HG03378 (cell line): ENCODE measurements around the gene PLAAT2.

Experiments used
- ATAC-seq: cut with Tn5 transposase; IDR thresholded peaks from one replicate; pipeline ENCODE4 v1.9.1; 2021; ENCODE audit warnings: mild to moderate bottlenecking, moderate library complexity; ENCODE audit not compliant: unreplicated experiment

PLAAT2 gene

DNA sequence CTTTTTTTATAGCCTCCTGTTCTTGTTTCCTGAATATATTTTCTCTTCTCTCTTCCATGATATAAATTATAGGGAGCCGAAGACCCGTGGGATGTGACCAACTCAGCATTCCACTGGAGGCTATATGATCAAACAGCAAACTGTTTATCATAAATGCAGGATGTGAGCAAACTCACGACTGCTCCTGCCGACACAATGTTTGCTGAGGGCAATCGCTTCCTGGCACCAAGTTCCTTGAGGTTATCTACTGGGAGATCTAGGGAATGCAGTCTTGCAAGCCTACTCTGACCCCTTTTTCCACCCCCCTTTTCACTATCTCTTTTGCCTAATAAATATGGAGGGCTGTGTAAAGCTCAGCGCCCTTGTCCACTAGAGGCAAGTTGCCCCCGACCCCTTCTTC is 40.0 kb downstream of the PLAAT2 start:
- no peak for ATAC-seq

- no peak for ATAC-seq
Measured at GRCh38 chr11:63521896-63522295, 41.3 kb downstream of the PLAAT2 start.

DNA sequence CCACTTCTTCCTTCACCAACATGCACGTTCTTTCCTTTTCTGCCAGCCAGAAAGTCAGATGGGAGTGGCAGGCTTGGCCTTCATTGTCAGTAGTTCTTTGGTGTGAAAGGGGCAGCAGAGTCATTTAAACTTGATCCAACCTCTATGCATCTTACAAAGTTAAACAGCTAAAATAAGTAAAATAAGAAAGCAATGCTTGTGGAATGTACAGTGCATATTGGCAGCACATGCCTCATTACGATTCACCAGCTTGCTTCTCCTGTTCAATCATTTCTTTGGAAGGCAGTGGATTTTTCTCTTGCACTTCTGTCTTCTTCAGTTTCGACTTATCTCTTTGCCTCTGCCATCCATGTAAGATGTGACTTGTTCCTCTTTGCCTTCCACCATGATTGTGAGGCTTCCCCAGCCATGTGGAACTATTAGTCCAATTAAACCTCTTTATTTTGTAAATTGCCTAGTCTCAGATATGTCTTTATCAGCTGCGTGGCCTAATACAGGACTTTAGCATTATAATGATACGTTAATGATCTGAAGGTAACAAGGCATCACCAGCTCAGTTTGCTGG is 42.5 kb downstream of the PLAAT2 start:
- no peak for ATAC-seq

DNA sequence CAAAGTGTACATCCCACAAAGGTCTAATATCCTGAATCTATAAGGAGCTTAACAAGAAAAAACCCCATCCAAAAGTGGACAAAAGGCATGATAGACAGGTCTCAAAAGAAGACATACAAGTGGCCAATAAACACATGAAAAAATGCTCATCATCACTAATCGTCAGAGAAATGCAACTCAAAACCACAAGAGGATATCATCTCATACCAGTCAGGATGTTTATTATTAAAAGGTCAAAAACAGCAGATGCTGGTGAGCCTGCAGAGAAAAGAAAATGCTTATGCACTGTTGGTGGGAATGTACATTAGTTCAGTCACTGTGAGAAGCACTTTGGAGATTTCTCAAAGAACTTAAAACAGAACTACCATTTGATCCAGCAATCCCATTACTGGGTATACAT is 44.6 kb downstream of the PLAAT2 start:
- ATAC-seq = no peak

GRCh38 chr11:63517156-63517555 is 46.0 kb downstream of the PLAAT2 start:
- ATAC-seq = no peak

DNA sequence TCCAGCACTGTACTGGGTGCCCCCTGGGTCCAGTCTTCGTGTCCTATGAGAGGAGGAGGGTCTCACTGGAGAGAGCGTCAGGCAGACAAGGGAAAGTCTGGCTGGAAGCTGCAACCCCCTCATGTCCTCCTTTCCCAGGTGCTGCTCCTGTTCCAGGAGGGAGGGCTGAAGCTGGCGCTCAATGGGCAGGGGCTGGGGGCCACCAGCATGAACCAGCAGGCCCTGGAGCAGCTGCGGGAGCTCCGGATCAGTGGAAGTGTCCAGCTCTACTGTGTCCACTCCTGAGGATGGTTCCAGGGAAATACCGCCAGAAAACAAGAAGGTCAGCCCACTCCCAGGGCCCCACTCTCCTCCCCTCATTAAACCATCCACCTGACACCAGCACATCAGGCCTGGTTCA is 47.1 kb downstream of the PLAAT2 start:
- ATAC-seq = no peak

DNA sequence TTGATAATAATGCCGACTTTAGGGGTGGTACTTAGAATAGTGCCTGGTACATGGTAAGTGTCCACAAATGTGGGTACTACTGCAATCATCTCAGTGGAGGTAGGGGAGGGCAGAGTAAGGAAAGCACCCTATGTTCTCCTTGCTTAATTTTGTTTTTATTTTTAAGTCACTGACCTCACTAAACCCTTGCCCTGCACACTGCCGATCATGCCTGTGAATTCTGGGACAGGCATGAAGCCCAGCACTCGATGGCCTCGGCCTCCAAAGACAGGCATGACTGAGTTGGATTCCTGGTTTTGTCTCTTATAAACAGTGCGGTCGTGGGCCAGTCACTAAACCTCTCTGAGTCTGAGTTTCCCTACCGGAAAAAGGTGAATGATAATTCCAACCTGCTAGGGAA is 50.4 kb downstream of the PLAAT2 start:
- no peak for ATAC-seq

DNA sequence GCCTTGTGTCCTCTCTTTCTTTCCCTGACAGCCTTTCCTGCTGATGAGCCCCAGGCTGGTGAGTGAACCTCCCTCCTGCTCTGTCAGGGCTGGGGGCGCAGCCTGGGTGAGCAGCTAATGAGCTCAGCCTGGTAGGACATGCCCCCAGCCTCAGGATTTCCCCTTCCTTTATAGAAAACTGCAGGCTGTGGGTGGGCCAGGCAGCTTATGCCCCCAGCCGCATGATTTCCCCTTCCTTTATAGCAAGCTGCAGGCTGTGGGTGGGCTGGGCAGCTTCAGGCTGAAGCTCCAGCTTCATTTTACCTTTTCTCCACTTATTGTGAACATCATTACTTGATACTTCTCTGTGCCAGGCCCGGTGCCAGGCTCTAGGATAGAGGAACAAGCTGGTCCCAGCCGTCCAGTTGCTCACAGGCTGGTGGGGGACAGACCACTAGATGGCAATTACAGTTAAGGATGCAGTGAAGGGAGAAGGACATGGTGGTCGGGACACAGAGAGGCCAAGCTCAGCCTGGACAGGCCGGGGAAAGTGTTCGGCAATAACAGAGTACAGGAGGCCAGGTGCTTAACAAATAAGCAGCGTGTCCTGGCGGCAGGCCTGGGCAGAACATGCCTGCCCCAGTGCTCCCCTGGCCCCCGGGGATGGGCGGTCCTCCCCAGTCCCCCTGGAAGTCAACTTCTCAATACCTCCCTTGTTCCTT is 52.0 kb downstream of the PLAAT2 start:
- ATAC-seq = no peak

DNA sequence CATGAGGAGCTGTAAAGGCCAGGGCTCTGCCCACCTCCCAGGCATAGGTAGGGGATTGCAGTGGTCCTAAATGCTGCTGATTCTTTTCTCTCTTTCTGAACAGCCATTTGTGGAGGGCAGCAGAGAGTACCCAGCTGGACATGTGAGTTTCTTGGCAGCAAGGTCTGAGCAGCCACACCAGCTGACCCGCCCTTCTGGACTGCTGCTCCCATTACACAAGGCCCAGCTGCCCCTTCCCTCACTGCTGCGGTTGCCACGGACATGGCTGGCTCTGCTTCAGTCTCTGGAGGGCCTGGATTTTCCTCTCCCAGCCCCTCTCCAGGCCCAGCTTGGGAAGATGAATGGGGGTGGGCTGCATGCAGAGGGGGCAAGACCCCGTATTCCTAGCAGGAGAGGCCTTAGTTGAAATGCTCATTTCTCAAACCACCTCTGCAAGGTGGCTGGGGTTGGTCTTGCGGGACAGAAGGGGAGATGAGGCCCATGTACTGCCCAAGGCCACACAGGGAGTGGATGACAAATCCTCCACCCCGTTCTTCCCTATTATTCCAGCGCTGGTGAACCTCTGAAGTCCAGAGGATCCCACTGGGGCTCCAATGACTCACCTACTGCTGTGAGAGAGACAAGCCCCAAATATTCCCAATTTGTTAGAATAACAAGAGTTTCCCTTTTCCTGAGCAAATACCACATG is 52.7 kb downstream of the PLAAT2 start:
- ATAC-seq = no peak

GRCh38 chr11:63508745-63509144 is 54.4 kb downstream of the PLAAT2 start:
- ATAC-seq = no peak

DNA sequence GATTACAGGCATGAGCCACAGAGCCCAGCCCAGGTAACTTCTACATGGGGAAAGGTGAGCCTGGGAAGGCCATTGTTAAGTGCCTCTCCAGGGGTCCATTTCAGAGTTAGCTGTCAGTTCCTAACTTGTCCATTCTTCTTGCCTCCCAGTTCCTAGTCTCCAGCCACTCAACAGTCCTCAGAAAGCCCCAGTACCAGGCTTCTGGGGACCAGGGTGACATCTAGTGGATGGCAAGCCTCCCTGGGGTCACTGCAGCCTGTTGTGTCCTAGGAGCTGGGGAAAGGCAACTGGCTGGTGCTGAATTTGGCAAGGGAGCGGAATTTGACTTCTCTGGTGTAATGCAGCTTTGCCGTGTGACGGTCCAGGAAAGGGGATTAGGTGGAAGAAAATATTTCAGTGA is 55.2 kb downstream of the PLAAT2 start:
- no peak for ATAC-seq

- ATAC-seq = no peak
Measured at GRCh38 chr11:63507511-63507910, 55.7 kb downstream of the PLAAT2 start.

DNA sequence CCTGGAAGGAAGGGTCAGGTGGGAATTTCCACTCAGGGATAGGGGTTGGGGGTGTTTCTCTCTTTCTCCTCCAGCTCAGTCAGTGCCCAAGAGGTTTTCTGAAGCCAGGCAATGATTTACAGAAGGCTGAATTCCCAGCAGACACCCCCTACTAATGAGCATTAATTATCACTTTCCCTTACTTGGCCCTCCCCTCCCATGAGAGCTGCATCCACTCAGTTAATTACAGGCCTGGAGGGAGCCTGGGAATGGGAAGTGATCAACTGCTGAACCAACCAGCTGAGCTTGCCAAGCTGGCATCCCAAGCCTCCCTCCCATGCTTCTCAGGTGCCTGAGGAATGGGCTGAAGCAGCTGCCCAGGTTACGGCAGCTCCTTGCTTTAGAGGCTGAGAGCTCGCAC is 56.3 kb downstream of the PLAAT2 start:
- no peak for ATAC-seq

GRCh38 chr11:63505857-63506528 is 57.2 kb downstream of the PLAAT2 start, which contains the start of gene LGALS12:
TSS of gene LGALS12 (plus strand) at chr11:63506084. CDS start at chr11:63506459, 375 bp downstream.
- ATAC-seq = no peak

- ATAC-seq = no peak
Measured at GRCh38 chr11:63504933-63505586, 58.1 kb downstream of the PLAAT2 start.

- ATAC-seq = no peak
Measured at GRCh38 chr11:63504054-63504453, 59.1 kb downstream of the PLAAT2 start.

- ATAC-seq = no peak
Measured at GRCh38 chr11:63503492-63503891, 59.7 kb downstream of the PLAAT2 start.
